ENCODE data around the gene FLT3.
"Not testable (repeated sequence)": the region's sequence is repeated elsewhere in the genome, so short reads cannot be mapped to it uniquely, and the experiment has no call there.

FLT3 gene

GRCh38 chr13:28100150-28101121 lies at the start of gene FLT3:
FLT3 (minus strand) TSS chr13:28100576; CDS start chr13:28100510, 66 bp downstream.
- Histone ChIP-seq H3K9me3 (ENCODE audit: control insufficient read depth, insufficient read depth, low read depth, low read length) (peaks cover 6% of the 10 kb centered on the region; the same call in 1 of the 2 replicates), H3K36me3 (ENCODE audit: control insufficient read depth, insufficient read depth, low read length) (no peaks in the 10 kb centered on the region), H3K4me3 (ENCODE audit: low read depth, low read length) (peak within 1 kb of the TSS; percentile 74), H3K4me1 (ENCODE audit: control insufficient read depth, insufficient read depth, low read length) (0 out of 2 replicates have a peak, but pooled peaks cover 5% of the 10 kb centered on the region), H3K9ac (ENCODE audit: low read length) (peak within 1 kb of the TSS; percentile 55), H3K27ac (ENCODE audit: low read depth, low read length) (no peak within 1 kb of the TSS), H3K27me3 (ENCODE audit: control insufficient read depth, insufficient read depth, low read length) (peaks cover 71% of the 10 kb centered on the region)

- Histone ChIP-seq H3K27me3 (ENCODE audit: control insufficient read depth, insufficient read depth, low read length) (no peaks in the 10 kb centered on the region), H3K4me3 (ENCODE audit: low read depth, low read length) (no peak overlapping the region), H3K9me3 (ENCODE audit: control insufficient read depth, insufficient read depth, low read depth, low read length) (no peaks in the 10 kb centered on the region), H3K4me1 (ENCODE audit: control insufficient read depth, insufficient read depth, low read length) (peaks cover 12% of the 10 kb centered on the region), H3K27ac (ENCODE audit: low read depth, low read length) (no peak overlapping the region), H3K36me3 (ENCODE audit: control insufficient read depth, insufficient read depth, low read length) (peaks cover 6% of the 10 kb centered on the region; the same call in 1 of the 2 replicates), H3K9ac (ENCODE audit: low read length) (no peak overlapping the region)
Observed at GRCh38 chr13:28147495-28147894, 47.1 kb upstream of the FLT3 start.

- Histone ChIP-seq H3K9ac (ENCODE audit: low read length) (no peak overlapping the region), H3K27ac (ENCODE audit: low read depth, low read length) (no peak overlapping the region), H3K9me3 (ENCODE audit: control insufficient read depth, insufficient read depth, low read depth, low read length) (no peaks in the 10 kb centered on the region), H3K4me3 (ENCODE audit: low read depth, low read length) (no peak overlapping the region), H3K36me3 (ENCODE audit: control insufficient read depth, insufficient read depth, low read length) (peaks cover 6% of the 10 kb centered on the region; the same call in 1 of the 2 replicates), H3K27me3 (ENCODE audit: control insufficient read depth, insufficient read depth, low read length) (no peaks in the 10 kb centered on the region), H3K4me1 (ENCODE audit: control insufficient read depth, insufficient read depth, low read length) (peaks cover 20% of the 10 kb centered on the region)
Observed at GRCh38 chr13:28145049-28145448, 44.7 kb upstream of the FLT3 start.

- Histone ChIP-seq H3K9ac (ENCODE audit: low read length) (peak overlapping the region; percentile 66), H3K27ac (ENCODE audit: low read depth, low read length) (peak overlapping the region; percentile 42; the same call in 1 of the 2 replicates), H3K4me1 (ENCODE audit: control insufficient read depth, insufficient read depth, low read length) (peaks cover 20% of the 10 kb centered on the region), H3K4me3 (ENCODE audit: low read depth, low read length) (peak overlapping the region; percentile 96)
- H3K36me3 ChIP-seq (ENCODE audit: control insufficient read depth, insufficient read depth, low read length); H3K9me3 ChIP-seq (ENCODE audit: control insufficient read depth, insufficient read depth, low read depth, low read length); H3K27me3 ChIP-seq (ENCODE audit: control insufficient read depth, insufficient read depth, low read length): not testable (repeated sequence)
Observed at GRCh38 chr13:28141542-28141941, 41.2 kb upstream of the FLT3 start.

- Histone ChIP-seq H3K27ac (ENCODE audit: low read depth, low read length) (peak overlapping the region; percentile 64; the same call in 1 of the 2 replicates), H3K9ac (ENCODE audit: low read length) (peak overlapping the region; percentile 87), H3K4me3 (ENCODE audit: low read depth, low read length) (peak overlapping the region; percentile 96)
Observed at GRCh38 chr13:28140433-28141125, 40.2 kb upstream of the FLT3 start.

GRCh38 chr13:28138756-28139470 lies 38.5 kb upstream of the FLT3 start:
- Histone ChIP-seq H3K9ac (ENCODE audit: low read length) (peak overlapping the region; percentile 91), H3K36me3 (ENCODE audit: control insufficient read depth, insufficient read depth, low read length) (no peaks in the 10 kb centered on the region), H3K27me3 (ENCODE audit: control insufficient read depth, insufficient read depth, low read length) (no peaks in the 10 kb centered on the region), H3K4me1 (ENCODE audit: control insufficient read depth, insufficient read depth, low read length) (peaks cover 20% of the 10 kb centered on the region), H3K4me3 (ENCODE audit: low read depth, low read length) (peak overlapping the region; percentile 96), H3K27ac (ENCODE audit: low read depth, low read length) (peak overlapping the region; percentile 96), H3K9me3 (ENCODE audit: control insufficient read depth, insufficient read depth, low read depth, low read length) (no peaks in the 10 kb centered on the region)

More at GRCh38 chr13:28140433-28141125, 40.2 kb upstream of the FLT3 start:
- H3K36me3 ChIP-seq (ENCODE audit: control insufficient read depth, insufficient read depth, low read length): no peaks in the 10 kb centered on the region
- no peaks in the 10 kb centered on the region for H3K27me3 ChIP-seq (ENCODE audit: control insufficient read depth, insufficient read depth, low read length)
- peaks cover 20% of the 10 kb centered on the region for H3K4me1 ChIP-seq (ENCODE audit: control insufficient read depth, insufficient read depth, low read length)
- no peaks in the 10 kb centered on the region for H3K9me3 ChIP-seq (ENCODE audit: control insufficient read depth, insufficient read depth, low read depth, low read length)

GRCh38 chr13:28138012-28138755 lies 37.8 kb upstream of the FLT3 start, which contains the start of gene PAN3:
PAN3 (plus strand) TSS chr13:28138545; CDS start chr13:28138658, 113 bp downstream.
- Histone ChIP-seq H3K9me3 (ENCODE audit: control insufficient read depth, insufficient read depth, low read depth, low read length) (no peaks in the 10 kb centered on the region), H3K9ac (ENCODE audit: low read length) (peak within 1 kb of the TSS; percentile 91), H3K4me1 (ENCODE audit: control insufficient read depth, insufficient read depth, low read length) (peaks cover 19% of the 10 kb centered on the region), H3K36me3 (ENCODE audit: control insufficient read depth, insufficient read depth, low read length) (no peaks in the 10 kb centered on the region), H3K4me3 (ENCODE audit: low read depth, low read length) (peak within 1 kb of the TSS; percentile 96), H3K27me3 (ENCODE audit: control insufficient read depth, insufficient read depth, low read length) (no peaks in the 10 kb centered on the region), H3K27ac (ENCODE audit: low read depth, low read length) (peak within 1 kb of the TSS; percentile 96)

- Histone ChIP-seq H3K4me1 (ENCODE audit: control insufficient read depth, insufficient read depth, low read length) (peaks cover 13% of the 10 kb centered on the region), H3K9me3 (ENCODE audit: control insufficient read depth, insufficient read depth, low read depth, low read length) (no peaks in the 10 kb centered on the region), H3K4me3 (ENCODE audit: low read depth, low read length) (peak overlapping the region; percentile 96), H3K27me3 (ENCODE audit: control insufficient read depth, insufficient read depth, low read length) (no peaks in the 10 kb centered on the region), H3K36me3 (ENCODE audit: control insufficient read depth, insufficient read depth, low read length) (no peaks in the 10 kb centered on the region), H3K9ac (ENCODE audit: low read length) (peak overlapping the region; percentile 81), H3K27ac (ENCODE audit: low read depth, low read length) (peak overlapping the region; percentile 96)
Observed at GRCh38 chr13:28137596-28137995, 37.2 kb upstream of the FLT3 start.

- no peaks in the 10 kb centered on the region for H3K9me3 ChIP-seq (ENCODE audit: control insufficient read depth, insufficient read depth, low read depth, low read length)
- 0 out of 2 replicates have a peak overlapping the region, but pooled peaks have one; percentile 96 for H3K27ac ChIP-seq (ENCODE audit: low read depth, low read length)
- peak overlapping the region; percentile 96 for H3K4me3 ChIP-seq (ENCODE audit: low read depth, low read length)
- H3K27me3 ChIP-seq (ENCODE audit: control insufficient read depth, insufficient read depth, low read length): no peaks in the 10 kb centered on the region
- H3K9ac ChIP-seq (ENCODE audit: low read length): peak overlapping the region; percentile 14
- H3K36me3 ChIP-seq (ENCODE audit: control insufficient read depth, insufficient read depth, low read length): no peaks in the 10 kb centered on the region
- H3K4me1 ChIP-seq (ENCODE audit: control insufficient read depth, insufficient read depth, low read length): peaks cover 9% of the 10 kb centered on the region
Observed at GRCh38 chr13:28136916-28137315, 36.5 kb upstream of the FLT3 start.

GRCh38 chr13:28131646-28132045 lies 31.3 kb upstream of the FLT3 start:
- no peaks in the 10 kb centered on the region for H3K4me1 ChIP-seq (ENCODE audit: control insufficient read depth, insufficient read depth, low read length)
- no peaks in the 10 kb centered on the region for H3K9me3 ChIP-seq (ENCODE audit: control insufficient read depth, insufficient read depth, low read depth, low read length)
- H3K36me3 ChIP-seq (ENCODE audit: control insufficient read depth, insufficient read depth, low read length): no peaks in the 10 kb centered on the region
- no peaks in the 10 kb centered on the region for H3K27me3 ChIP-seq (ENCODE audit: control insufficient read depth, insufficient read depth, low read length)
- H3K9ac ChIP-seq (ENCODE audit: low read length): no peak overlapping the region
- no peak overlapping the region for H3K4me3 ChIP-seq (ENCODE audit: low read depth, low read length)
- no peak overlapping the region for H3K27ac ChIP-seq (ENCODE audit: low read depth, low read length)

All from HUES6 (cell line).